Panc1 (cell line): ENCODE data around the gene ROBO4. TPM values are rescaled to one million over a fixed set of nuclear protein-coding genes. Genes with fewer than 3 reads are reported as not detected.

ENCODE experiments used
- ATAC-seq: fragments of 200-7000 bp; cut with Tn5 transposase; 2 replicates; pipeline ENCODE4 v1.9.1; 2020; ENCODE audit warnings: mild to moderate bottlenecking, moderate library complexity
- BruUV-seq: library from RNA; stranded (reverse); fragments of 400-500 nt; replicated peaks from 2 replicates; lab custom pipeline; 2021; lab: Mats Ljungman, UMichigan
- CTCF ChIA-PET: fragments of 300-600 bp; sonication (Branson Sonifier 250); formaldehyde crosslinking; loops from one replicate; lab custom pipeline; 2022; ENCODE audit warnings: antibody characterized with exemption; lab: Charles Lee
- POLR2A ChIA-PET: fragments of 300-600 bp; sonication (Branson Sonifier 250); formaldehyde crosslinking; loops from one replicate; lab custom pipeline; 2022; ENCODE audit warnings: antibody characterized with exemption; lab: Charles Lee
- DNase-seq: peaks from one replicate; pipeline ENCODE4 v3.0.0-alpha.2; 2010; ENCODE audit warnings: low read depth, low spot score
- H3K27ac ChIP-seq: 2 replicates; pipeline ENCODE4 v1.5.1; 2011; ENCODE audit warnings: mild to moderate bottlenecking, low read length, inconsistent platforms
- H3K27me3 ChIP-seq: fragments of 200-500 bp; sonication (Bioruptor generic); 2 replicates; pipeline ENCODE4 v1.6.0; 2014; ENCODE audit warnings: low read length, inconsistent platforms; ENCODE audit not compliant: control insufficient read depth, insufficient read depth
- H3K36me3 ChIP-seq: fragments of 200-500 bp; sonication (Bioruptor generic); 2 replicates; pipeline ENCODE4 v1.5.1; 2014; ENCODE audit warnings: inconsistent platforms, mild to moderate bottlenecking, low read length, moderate library complexity; ENCODE audit not compliant: control insufficient read depth, insufficient read depth
- H3K4me1 ChIP-seq: 2 replicates; pipeline ENCODE4 v1.5.1; 2011; ENCODE audit warnings: inconsistent platforms, mild to moderate bottlenecking, low read length, moderate library complexity; ENCODE audit not compliant: control insufficient read depth, insufficient read depth
- H3K4me3 ChIP-seq, 2 experiments: 2 replicates each; pipeline ENCODE4 v1.5.1; 2011 to 2012; ENCODE audit warnings: low read depth in 2 of 2, low read length in 2 of 2, mild to moderate bottlenecking in 2 of 2, inconsistent platforms in 1 of 2, moderate library complexity in 1 of 2
- H3K9me3 ChIP-seq: fragments of 200-500 bp; sonication (Bioruptor generic); 2 replicates; pipeline ENCODE4 v1.5.1; 2014; ENCODE audit warnings: low read depth, mild to moderate bottlenecking, inconsistent platforms, low read length, moderate library complexity; ENCODE audit not compliant: control insufficient read depth, insufficient read depth
- CTCF ChIP-seq: fragments of 450-650 bp; IDR thresholded peaks from 2 replicates; pipeline ENCODE4 v1.5.1; 2017; ENCODE audit warnings: mild to moderate bottlenecking
- POLR2AphosphoS5 ChIP-seq: IDR thresholded peaks from 2 replicates; pipeline ENCODE4 v1.6.1; 2012; ENCODE audit warnings: mild to moderate bottlenecking, low read depth, low read length, moderate library complexity
- REST ChIP-seq, 2 experiments: IDR thresholded peaks; 2 replicates each; pipeline ENCODE4 v1.6.1; 2011 to 2012; ENCODE audit warnings: low read depth in 2 of 2, control low read depth in 1 of 2, low read length in 1 of 2, mild to moderate bottlenecking in 1 of 2, moderate library complexity in 1 of 2; ENCODE audit not compliant: insufficient read depth in 1 of 2
- SIN3A ChIP-seq: IDR thresholded peaks from 2 replicates; pipeline ENCODE4 v1.6.1; 2012; ENCODE audit warnings: low read depth, mild to moderate bottlenecking, low read length, moderate library complexity, borderline replicate concordance; ENCODE audit not compliant: insufficient read depth
- TCF7L2 ChIP-seq: IDR thresholded peaks from 2 replicates; pipeline ENCODE4 v1.6.1; 2011; ENCODE audit warnings: mild to moderate bottlenecking, low read depth, low read length, inconsistent platforms
- in situ Hi-C: cut with HindIII; loops from 2 replicates; pipeline ENCODE4 v1.10.0; 2016; ENCODE audit warnings: low sequenced_read_pairs, low pct_unique_long_range_greater_than_20kb
- intact Hi-C: fragments of 100-400 bp; cut with micrococcal nuclease; formaldehyde crosslinking; loops from one replicate; pipeline ENCODE4 v1.10.0; 2022; ENCODE audit not compliant: unreplicated experiment
- total RNA-seq: library from RNA; stranded (reverse); gene quantifications from one replicate; pipeline ENCODE4 v1.2.1, GENCODE V29; 2021; ENCODE audit not compliant: unreplicated experiment

Gene ROBO4
- total RNA-seq, 1 experiment from 2014 or later: 0.26 TPM

- no peak for TF ChIP-seq CTCF
- no peak for TF ChIP-seq TCF7L2
- no peak for TF ChIP-seq POLR2AphosphoS5
- no peak for TF ChIP-seq REST (IDR thresholded peaks at IDR 0.05; ENCODE audit: insufficient read depth in 1 of 2, low read depth in 2 of 2, low read length in 1 of 2)
- TF ChIP-seq SIN3A: no peak
- POLR2A ChIA-PET: no interaction called here
- H3K9me3 ChIP-seq: no peaks in the 10 kb centered on the region
- no peak within 1 kb of the TSS for H3K4me3 ChIP-seq
- H3K27ac ChIP-seq: no peak within 1 kb of the TSS
- intact Hi-C loops: no loop called here
- H3K27me3 ChIP-seq: peaks cover 24% of the 10 kb centered on the region
- ATAC-seq: no peak
- no TSS peak for BruUV-seq
- in situ Hi-C loops: no loop called here
- CTCF ChIA-PET: no interaction called here
- H3K36me3 ChIP-seq: no peaks in the 10 kb centered on the region
- DNase-seq: no peak
- H3K4me1 ChIP-seq: no peaks in the 10 kb centered on the region
These were observed 38.2 kb upstream of the ROBO4 start, which contains the start of gene HEPACAM for GRCh38 chr11:124935548-124936514. TSS of gene HEPACAM (minus strand) at chr11:124936047. CDS start at chr11:124936006, 41 bp downstream.

- intact Hi-C loops (no loop called here), in situ Hi-C loops (no loop called here)
- Histone ChIP-seq H3K36me3 (no peaks in the 10 kb centered on the region), H3K4me1 (no peaks in the 10 kb centered on the region), H3K4me3 (no peak overlapping the region), H3K27me3 (peaks cover 23% of the 10 kb centered on the region), H3K9me3 (no peaks in the 10 kb centered on the region), H3K27ac (no peak overlapping the region)
- TF ChIP-seq TCF7L2: no peak
- TF ChIP-seq CTCF: no peak; the same call in 1 of the 2 replicates
- no peak for TF ChIP-seq REST (IDR thresholded peaks at IDR 0.05; ENCODE audit: insufficient read depth in 1 of 2, low read depth in 2 of 2, low read length in 1 of 2)
- no peak for TF ChIP-seq SIN3A
- no peak for TF ChIP-seq POLR2AphosphoS5
- ChIA-PET POLR2A (no interaction called here), CTCF (no interaction called here)
- BruUV-seq: no TSS peak
- ATAC-seq: no peak
- no peak for DNase-seq
These were observed 37.3 kb upstream of the ROBO4 start for GRCh38 chr11:124934862-124935547.
